H9 (cell line): Measurements from ENCODE around the gene TIMM9. TPM values are rescaled to one million over a fixed set of nuclear protein-coding genes. Genes with fewer than 3 reads are reported as not detected.

Experiments
- DNase-seq: peaks from one replicate; pipeline ENCODE4 v3.0.0-alpha.2; 2017
- H2AFZ ChIP-seq: one replicate; pipeline ENCODE4 v1.6.1; 2013; ENCODE audit warnings: mild to moderate bottlenecking, low read length, control low read depth, moderate library complexity
- H2AK5ac ChIP-seq: 2 replicates; pipeline ENCODE4 v1.6.1; 2013; ENCODE audit warnings: low read length, control low read depth, mixed read lengths; ENCODE audit not compliant: insufficient read length
- H2BK120ac ChIP-seq: one replicate; pipeline ENCODE4 v1.6.1; 2013; ENCODE audit warnings: low read depth, mild to moderate bottlenecking, low read length, control low read depth, inconsistent platforms; ENCODE audit not compliant: poor library complexity, severe bottlenecking
- H2BK12ac ChIP-seq: 2 replicates; pipeline ENCODE4 v1.6.1; 2013; ENCODE audit warnings: low read length, control low read depth, mixed read lengths, low read depth; ENCODE audit not compliant: insufficient read length
- H2BK15ac ChIP-seq: 2 replicates; pipeline ENCODE4 v1.6.1; 2013; ENCODE audit warnings: low read depth, low read length, control low read depth
- H2BK20ac ChIP-seq: one replicate; pipeline ENCODE4 v1.6.1; 2013; ENCODE audit warnings: low read depth, mild to moderate bottlenecking, low read length, control low read depth, inconsistent platforms; ENCODE audit not compliant: poor library complexity, severe bottlenecking
- H2BK5ac ChIP-seq: 2 replicates; pipeline ENCODE4 v1.6.1; 2013; ENCODE audit warnings: low read length, control low read depth, mixed read lengths; ENCODE audit not compliant: insufficient read length
- H3K14ac ChIP-seq: 2 replicates; pipeline ENCODE4 v1.6.1; 2013; ENCODE audit warnings: low read length, control low read depth; ENCODE audit not compliant: insufficient read depth
- H3K18ac ChIP-seq: 2 replicates; pipeline ENCODE4 v1.6.1; 2013; ENCODE audit warnings: low read depth, mild to moderate bottlenecking, mixed read lengths, low read length, control low read depth; ENCODE audit not compliant: insufficient read length
- H3K23ac ChIP-seq: 2 replicates; pipeline ENCODE4 v1.6.1; 2013; ENCODE audit warnings: low read length, control low read depth, mixed read lengths, low read depth; ENCODE audit not compliant: insufficient read length
- H3K23me2 ChIP-seq: 2 replicates; pipeline ENCODE4 v1.6.1; 2013; ENCODE audit warnings: low read depth, mild to moderate bottlenecking, mixed read lengths, low read length, control low read depth; ENCODE audit not compliant: insufficient read length, poor library complexity, severe bottlenecking
- H3K27ac ChIP-seq: 2 replicates; pipeline ENCODE4 v1.5.1; 2013; ENCODE audit warnings: low read length, control low read depth, mixed read lengths, low read depth; ENCODE audit not compliant: insufficient read length
- H3K27me3 ChIP-seq: 2 replicates; pipeline ENCODE4 v1.6.1; 2013; ENCODE audit warnings: low read length, control low read depth, inconsistent platforms; ENCODE audit not compliant: insufficient read depth
- H3K4ac ChIP-seq: 2 replicates; pipeline ENCODE4 v1.6.1; 2013; ENCODE audit warnings: low read depth, mild to moderate bottlenecking, control low read depth, inconsistent platforms, low read length, moderate library complexity
- H3K4me1 ChIP-seq: 2 replicates; pipeline ENCODE4 v1.6.1; 2013; ENCODE audit warnings: low read length, control low read depth, inconsistent platforms; ENCODE audit not compliant: insufficient read depth
- H3K4me2 ChIP-seq: 2 replicates; pipeline ENCODE4 v1.6.1; 2013; ENCODE audit warnings: low read length, control low read depth, mixed read lengths; ENCODE audit not compliant: insufficient read length, insufficient read depth
- H3K56ac ChIP-seq: 2 replicates; pipeline ENCODE4 v1.6.1; 2013; ENCODE audit warnings: low read depth, mild to moderate bottlenecking, mixed read lengths, low read length, control low read depth; ENCODE audit not compliant: insufficient read length
- H3K79me1 ChIP-seq: 2 replicates; pipeline ENCODE4 v1.6.1; 2013; ENCODE audit warnings: low read depth, mild to moderate bottlenecking, moderate library complexity, low read length, control low read depth, inconsistent platforms; ENCODE audit not compliant: insufficient read depth, poor library complexity, severe bottlenecking
- H3K79me2 ChIP-seq: 2 replicates; pipeline ENCODE4 v1.6.1; 2013; ENCODE audit warnings: low read length, control low read depth, inconsistent platforms; ENCODE audit not compliant: insufficient read depth
- H3K9ac ChIP-seq: 2 replicates; pipeline ENCODE4 v1.6.1; 2013; ENCODE audit warnings: low read length, control low read depth, mixed read lengths; ENCODE audit not compliant: insufficient read length; ENCODE audit errors: extremely low read depth
- H3K9me3 ChIP-seq: one replicate; pipeline ENCODE4 v1.6.1; 2013; ENCODE audit warnings: low read depth, low read length, inconsistent platforms; ENCODE audit not compliant: control insufficient read depth
- H3T11ph ChIP-seq: one replicate; pipeline ENCODE4 v1.6.1; 2013; ENCODE audit warnings: mild to moderate bottlenecking, low read length, control low read depth, inconsistent platforms
- H4K20me1 ChIP-seq: one replicate; pipeline ENCODE4 v1.6.1; 2013; ENCODE audit not compliant: control insufficient read depth, insufficient read length, insufficient read depth
- H4K5ac ChIP-seq: 2 replicates; pipeline ENCODE4 v1.6.1; 2013; ENCODE audit warnings: low read depth, mild to moderate bottlenecking, mixed read lengths, low read length, control low read depth; ENCODE audit not compliant: insufficient read length
- H4K8ac ChIP-seq: replicated peaks from 2 replicates; pipeline ENCODE4 v1.6.1; 2013; ENCODE audit warnings: low read length, control low read depth, mixed read lengths, low read depth; ENCODE audit not compliant: insufficient read length
- H4K91ac ChIP-seq: 2 replicates; pipeline ENCODE4 v1.6.1; 2013; ENCODE audit warnings: low read depth, mild to moderate bottlenecking, moderate library complexity, mixed read lengths, low read length, control low read depth; ENCODE audit not compliant: insufficient read length
- H3K27ac Mint-ChIP-seq, 3 experiments: 2 replicates in 2 of 3; 3 replicates in 1 of 3; pipeline ENCODE4 v1.8.0; 2020 to 2021; ENCODE audit warnings: mixed read lengths in 3 of 3, mild to moderate bottlenecking in 1 of 3, moderate library complexity in 1 of 3
- H3K27me3 Mint-ChIP-seq: 2 replicates; pipeline ENCODE4 v1.8.0; 2021; ENCODE audit warnings: low read depth, mild to moderate bottlenecking, moderate library complexity, mixed read lengths
- H3K36me3 Mint-ChIP-seq, 3 experiments: 2 replicates in 2 of 3; 3 replicates in 1 of 3; pipeline ENCODE4 v1.8.0; 2020 to 2021; ENCODE audit warnings: low read depth in 3 of 3, mixed read lengths in 3 of 3; ENCODE audit not compliant: insufficient read depth in 1 of 3
- H3K4me1 Mint-ChIP-seq, 2 experiments: 2 replicates each; pipeline ENCODE4 v1.8.0; 2020; ENCODE audit warnings: mixed read lengths in 2 of 2
- H3K4me3 Mint-ChIP-seq, 2 experiments: 2 replicates in 1 of 2; 3 replicates in 1 of 2; pipeline ENCODE4 v1.8.0; 2020 to 2021; ENCODE audit warnings: mild to moderate bottlenecking in 2 of 2, mixed read lengths in 2 of 2, moderate library complexity in 1 of 2
- H3K9me3 Mint-ChIP-seq, 2 experiments: 2 replicates in 1 of 2; 3 replicates in 1 of 2; pipeline ENCODE4 v1.8.0; 2020; ENCODE audit warnings: mild to moderate bottlenecking in 2 of 2, mixed read lengths in 2 of 2, moderate library complexity in 1 of 2
- WGBS: extraction: QIAGEN DNeasy Blood & Tissue Kit; methylation state at CpG from one replicate; pipeline ENCODE4 v1.1.7; 2013; ENCODE audit warnings: missing lambda C conversion rate, low lambda C conversion rate, mixed read lengths; ENCODE audit not compliant: insufficient read length; ENCODE audit errors: extremely low coverage; 5-methylcytosine and 5-hydroxymethylcytosine counted together
- total RNA-seq: library from RNA; stranded (reverse); gene quantifications from 2 replicates; pipeline ENCODE4 v1.2.1, GENCODE V29; 2021
- TF ChIP-seq, protein P1 (sequence below): fragments of 200-600 bp; sonication (generic); conservative IDR thresholded peaks from 3 replicates; pipeline ENCODE4 v1.8.0; 2021; ENCODE audit warnings: antibody characterized with exemption, mild to moderate bottlenecking

TIMM9 gene
- total RNA-seq, 1 experiment from 2014 or later: 51.4 TPM

- Histone ChIP-seq H3K23ac (no peak overlapping the region), H2BK20ac (no peak overlapping the region), H3K18ac (no peak overlapping the region), H3K23me2 (no peaks in the 10 kb centered on the region), H2AFZ (no peak overlapping the region), H4K20me1 (no peaks in the 10 kb centered on the region), H3K9ac (no peak overlapping the region), H3K79me1 (no peaks in the 10 kb centered on the region), H3K27ac (no peak overlapping the region), H3K9me3 (no peaks in the 10 kb centered on the region), H3K4me1 (no peaks in the 10 kb centered on the region), H3K27me3 (no peaks in the 10 kb centered on the region), H3T11ph (no peak overlapping the region), H3K4ac (no peak overlapping the region), H4K91ac (no peak overlapping the region), H4K8ac (no peak overlapping the region), H3K14ac (no peak overlapping the region), H2AK5ac (no peak overlapping the region), H2BK5ac (no peak overlapping the region), H2BK15ac (no peak overlapping the region), H3K56ac (no peak overlapping the region), H3K79me2 (no peaks in the 10 kb centered on the region), H4K5ac (no peak overlapping the region), H3K4me2 (no peak overlapping the region), H2BK120ac (no peak overlapping the region), H2BK12ac (no peak overlapping the region)
- TF ChIP-seq, protein P1, sequence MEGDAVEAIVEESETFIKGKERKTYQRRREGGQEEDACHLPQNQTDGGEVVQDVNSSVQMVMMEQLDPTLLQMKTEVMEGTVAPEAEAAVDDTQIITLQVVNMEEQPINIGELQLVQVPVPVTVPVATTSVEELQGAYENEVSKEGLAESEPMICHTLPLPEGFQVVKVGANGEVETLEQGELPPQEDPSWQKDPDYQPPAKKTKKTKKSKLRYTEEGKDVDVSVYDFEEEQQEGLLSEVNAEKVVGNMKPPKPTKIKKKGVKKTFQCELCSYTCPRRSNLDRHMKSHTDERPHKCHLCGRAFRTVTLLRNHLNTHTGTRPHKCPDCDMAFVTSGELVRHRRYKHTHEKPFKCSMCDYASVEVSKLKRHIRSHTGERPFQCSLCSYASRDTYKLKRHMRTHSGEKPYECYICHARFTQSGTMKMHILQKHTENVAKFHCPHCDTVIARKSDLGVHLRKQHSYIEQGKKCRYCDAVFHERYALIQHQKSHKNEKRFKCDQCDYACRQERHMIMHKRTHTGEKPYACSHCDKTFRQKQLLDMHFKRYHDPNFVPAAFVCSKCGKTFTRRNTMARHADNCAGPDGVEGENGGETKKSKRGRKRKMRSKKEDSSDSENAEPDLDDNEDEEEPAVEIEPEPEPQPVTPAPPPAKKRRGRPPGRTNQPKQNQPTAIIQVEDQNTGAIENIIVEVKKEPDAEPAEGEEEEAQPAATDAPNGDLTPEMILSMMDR: no peak
- Mint-ChIP-seq H3K27ac (no peak overlapping the region), H3K9me3 (no peaks in the 10 kb centered on the region), H3K36me3 (peaks cover 4 to 31% (median 18%) of the 10 kb centered on the region in 3 experiments; a peak in 4 of 7 replicates), H3K4me1 (no peaks in the 10 kb centered on the region), H3K27me3 (no peaks in the 10 kb centered on the region), H3K4me3 (no peak overlapping the region)
- WGBS: no CpG with 5 or more reads among the region's 2 CpGs
- DNase-seq: no peak
Measured at GRCh38 chr14:58465421-58465820, 38.1 kb upstream of the TIMM9 start.
